Right lobe of liver (tissue), 6 donors: ENCODE measurements around the gene ZNF362. TPM values are rescaled to one million over a fixed set of nuclear protein-coding genes. Genes with fewer than 3 reads are reported as not detected.

Experiments used
- ATAC-seq, 4 donors: fragments of 200-7000 bp; cut with Tn5 transposase; one replicate each; pipeline ENCODE4 v1.9.1; 2020; ENCODE audit warnings: mild to moderate bottlenecking in 4 of 4, moderate library complexity in 4 of 4
- DNase-seq, 3 donors: peaks; one replicate each; pipeline ENCODE4 v3.0.0-alpha.2; 2020
- H3K27ac ChIP-seq, 3 donors: fragments of 200-600 bp; one replicate each; pipeline ENCODE4 v1.8.0; 2022
- H3K27me3 ChIP-seq, 2 donors: fragments of 200-600 bp; one replicate each; pipeline ENCODE4 v1.8.0; 2022
- H3K36me3 ChIP-seq, 4 donors: fragments of 200-600 bp; sonication (generic) in 1 of 4; one replicate each; pipeline versions ENCODE4 v1.5.1 to v1.8.0; 2017 to 2022; ENCODE audit warnings: control low read depth in 1 of 4
- H3K4me1 ChIP-seq, 4 donors: fragments of 200-600 bp; sonication (generic) in 1 of 4; one replicate each; pipeline versions ENCODE4 v1.5.1 to v1.8.0; 2017 to 2022; ENCODE audit warnings: control low read depth in 1 of 4
- H3K4me3 ChIP-seq, 3 donors: fragments of 200-600 bp; one replicate each; pipeline ENCODE4 v1.8.0; 2022
- H3K9me3 ChIP-seq, 4 donors: fragments of 200-600 bp; sonication (generic) in 1 of 4; one replicate each; pipeline versions ENCODE4 v1.5.1 to v1.8.0; 2017 to 2022; ENCODE audit warnings: control low read depth in 1 of 4
- CTCF ChIP-seq, 4 donors: fragments of 200-600 bp in 3 of 4; fragments of 450-650 bp in 1 of 4; IDR thresholded peaks; one replicate each; pipeline versions ENCODE4 v1.5.1 to v1.8.0; 2016 to 2022; ENCODE audit warnings: antibody characterized with exemption in 4 of 4, mild to moderate bottlenecking in 2 of 4
- POLR2A ChIP-seq: fragments of 450-650 bp; IDR thresholded peaks from one replicate; pipeline ENCODE4 v1.6.1; 2017; ENCODE audit warnings: antibody characterized with exemption, mild to moderate bottlenecking
- WGBS: methylation state at CpG from one replicate; pipeline ENCODE4 v1.1.6; 2018; ENCODE audit warnings: low coverage, low lambda C conversion rate; ENCODE audit not compliant: insufficient coverage; ENCODE audit errors: missing lambda C conversion rate; 5-methylcytosine and 5-hydroxymethylcytosine counted together
- intact Hi-C, 2 donors: fragments of 100-400 bp; cut with DNase I; formaldehyde crosslinking; loops; one replicate each; pipeline versions ENCODE4 v1.11.2 to v1.14.1; 2022
- total RNA-seq, 6 experiments: library from RNA; depleted of rRNA in 2 of 6; stranded (reverse); fragments of >200 nt in 2 of 6; fragmentation: NEBNext Ultra II Directional in 3 of 6; extraction: Animal tissue kit (Norgen Biotek cat#: 25700) in 3 of 6; gene quantifications; one replicate each; pipeline versions ENCODE4 v1.1.0 to v1.2.4, GENCODE V29; 2016 to 2023
- donor health status: DM: no; HTN: yes; CAD: no.
- donor health status: DM: no; HTN: no; CAD: no.
- donor health status: DM: no; HTN: no; CAD: no.
- donor health status: DM: no; HTN: yes; CAD: no.
- donor health status: DM: no; HTN: yes; CAD: no.

Gene ZNF362
- total RNA-seq, 6 experiments from 2014 or later, result 3.4 to 8.4 (median 7.0) TPM

GRCh38 chr1:33300673-33301072 lies 44.4 kb downstream of the ZNF362 start:
- DNase-seq (peak in 1 of 3 donors; percentile 53), ATAC-seq (peak in 1 of 4 donors; percentile 6)
- H3K36me3 ChIP-seq, result peaks cover 0 to 7% (median 0%) of the 10 kb centered on the region in 4 donors
- no peak overlapping the region for H3K27ac ChIP-seq
- H3K9me3 ChIP-seq, result no peaks in the 10 kb centered on the region
- H3K27me3 ChIP-seq, result no peaks in the 10 kb centered on the region
- peaks cover 0 to 40% (median 7%) of the 10 kb centered on the region in 4 donors for H3K4me1 ChIP-seq
- TF ChIP-seq CTCF (IDR thresholded peaks at IDR 0.05), result no peak
- no peak for TF ChIP-seq POLR2A
- 60% methylated on average over 1 of the region's 5 CpGs for WGBS
- H3K4me3 ChIP-seq, result no peak overlapping the region
- intact Hi-C loops, result no loop called here

- Histone ChIP-seq H3K27ac (peak overlapping the region in 1 of 3 donors; percentile 27), H3K9me3 (no peaks in the 10 kb centered on the region), H3K27me3 (no peaks in the 10 kb centered on the region), H3K4me1 (peaks cover 0 to 33% (median 4%) of the 10 kb centered on the region in 4 donors), H3K4me3 (no peak overlapping the region), H3K36me3 (peaks cover 0 to 7% (median 0%) of the 10 kb centered on the region in 4 donors)
- DNase-seq, result peak in 1 of 3 donors; percentile 49
- peak in 1 of 4 donors; percentile 65 for ATAC-seq
- intact Hi-C loops, result no loop called here
- 44% methylated on average over 2 of the region's 4 CpGs for WGBS
- no peak for TF ChIP-seq CTCF (IDR thresholded peaks at IDR 0.05)
Observed at GRCh38 chr1:33301273-33301984, 45.1 kb downstream of the ZNF362 start.

- Histone ChIP-seq H3K9me3 (no peaks in the 10 kb centered on the region), H3K4me3 (no peak overlapping the region), H3K36me3 (peaks cover 0 to 7% (median 0%) of the 10 kb centered on the region in 4 donors), H3K27ac (no peak overlapping the region), H3K27me3 (no peaks in the 10 kb centered on the region), H3K4me1 (peaks cover 0 to 28% (median 0%) of the 10 kb centered on the region in 4 donors)
- ATAC-seq (peak in 1 of 4 donors; percentile 12), DNase-seq (peak in 1 of 3 donors; percentile 29)
- intact Hi-C loops, result no loop called here
- TF ChIP-seq CTCF (IDR thresholded peaks at IDR 0.05) (no peak), POLR2A (no peak)
- 71% methylated on average over 1 of the region's 1 CpG for WGBS
Observed at GRCh38 chr1:33302325-33302724, 46.0 kb downstream of the ZNF362 start.

GRCh38 chr1:33305016-33305415 lies 48.7 kb downstream of the ZNF362 start:
- H3K36me3 ChIP-seq, result no peaks in the 10 kb centered on the region
- H3K27me3 ChIP-seq, result no peaks in the 10 kb centered on the region
- 81% methylated on average over 3 of the region's 5 CpGs for WGBS
- H3K9me3 ChIP-seq, result no peaks in the 10 kb centered on the region
- no peak for TF ChIP-seq CTCF (IDR thresholded peaks at IDR 0.05)
- intact Hi-C loops, result no loop called here
- no peak overlapping the region for H3K27ac ChIP-seq
- H3K4me1 ChIP-seq, result peaks cover 0 to 17% (median 0%) of the 10 kb centered on the region in 4 donors
- no peak overlapping the region for H3K4me3 ChIP-seq
- DNase-seq (no peak), ATAC-seq (no peak)
